Measurements from ENCODE around the gene FAM240A. TPM values are rescaled to one million over a fixed set of nuclear protein-coding genes. Genes with fewer than 3 reads are reported as not detected.

Gene FAM240A
- total RNA-seq, 1 donor from 2014 or later = not detected

DNA sequence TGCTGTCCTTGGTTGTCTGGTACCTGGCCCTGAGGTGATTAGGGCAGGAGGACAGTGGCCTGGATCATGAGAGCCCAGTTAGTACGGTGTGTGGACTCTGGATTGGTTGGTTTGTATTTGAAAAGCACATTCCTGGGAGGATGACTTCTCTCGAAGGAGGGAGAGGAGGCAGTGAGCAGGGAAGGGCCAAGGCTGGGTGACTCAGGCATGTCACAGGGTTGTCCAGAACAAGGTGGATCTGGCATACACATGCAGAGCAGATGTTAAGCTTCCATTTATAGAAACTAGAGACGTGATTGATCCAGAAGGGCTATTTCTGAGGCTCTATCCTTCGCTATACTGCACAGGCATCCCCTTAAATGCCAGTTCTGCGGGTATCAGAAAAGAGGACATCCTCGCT is 34.4 kb downstream of the FAM240A start:
- Histone ChIP-seq H3K9me3 (no peaks in the 10 kb centered on the region), H3K36me3 (no peaks in the 10 kb centered on the region), H3K4me3 (no peak overlapping the region), H3K27me3 (no peaks in the 10 kb centered on the region), H3K27ac (no peak overlapping the region), H3K4me1 (no peaks in the 10 kb centered on the region)
- no peak for DNase-seq (ENCODE audit: extremely low spot score in 2 of 2)
- intact Hi-C loops (cut with DNase I) = no loop called here
- TF ChIP-seq, protein P1, sequence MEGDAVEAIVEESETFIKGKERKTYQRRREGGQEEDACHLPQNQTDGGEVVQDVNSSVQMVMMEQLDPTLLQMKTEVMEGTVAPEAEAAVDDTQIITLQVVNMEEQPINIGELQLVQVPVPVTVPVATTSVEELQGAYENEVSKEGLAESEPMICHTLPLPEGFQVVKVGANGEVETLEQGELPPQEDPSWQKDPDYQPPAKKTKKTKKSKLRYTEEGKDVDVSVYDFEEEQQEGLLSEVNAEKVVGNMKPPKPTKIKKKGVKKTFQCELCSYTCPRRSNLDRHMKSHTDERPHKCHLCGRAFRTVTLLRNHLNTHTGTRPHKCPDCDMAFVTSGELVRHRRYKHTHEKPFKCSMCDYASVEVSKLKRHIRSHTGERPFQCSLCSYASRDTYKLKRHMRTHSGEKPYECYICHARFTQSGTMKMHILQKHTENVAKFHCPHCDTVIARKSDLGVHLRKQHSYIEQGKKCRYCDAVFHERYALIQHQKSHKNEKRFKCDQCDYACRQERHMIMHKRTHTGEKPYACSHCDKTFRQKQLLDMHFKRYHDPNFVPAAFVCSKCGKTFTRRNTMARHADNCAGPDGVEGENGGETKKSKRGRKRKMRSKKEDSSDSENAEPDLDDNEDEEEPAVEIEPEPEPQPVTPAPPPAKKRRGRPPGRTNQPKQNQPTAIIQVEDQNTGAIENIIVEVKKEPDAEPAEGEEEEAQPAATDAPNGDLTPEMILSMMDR (IDR thresholded peaks at IDR 0.05) = no peak
- no peak for TF ChIP-seq POLR2A (IDR thresholded peaks at IDR 0.05)
- TF ChIP-seq POLR2AphosphoS5 (IDR thresholded peaks at IDR 0.05; ENCODE audit: insufficient read depth in 1 of 2, low read depth in 1 of 2) = no peak

DNA sequence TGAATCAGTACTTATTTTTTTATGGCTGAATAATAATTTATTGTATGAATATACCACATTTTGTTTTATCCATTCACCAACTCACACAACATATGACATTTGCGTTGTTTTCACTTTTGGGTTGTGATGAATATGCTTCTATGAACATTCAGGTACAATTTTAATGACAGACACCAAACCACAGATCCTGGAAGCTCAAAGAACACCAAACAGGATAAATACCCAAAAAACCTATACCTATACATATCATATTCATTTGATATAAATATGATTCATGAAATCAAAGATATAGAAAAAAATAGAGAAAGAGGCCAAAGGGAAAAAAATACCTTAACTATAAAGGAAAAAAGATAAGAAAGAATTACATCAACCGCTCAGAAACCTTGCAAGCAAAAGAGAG is 35.8 kb downstream of the FAM240A start:
- Histone ChIP-seq H3K27ac (no peak overlapping the region), H3K4me3 (no peak overlapping the region), H3K36me3 (no peaks in the 10 kb centered on the region), H3K4me1 (no peaks in the 10 kb centered on the region), H3K27me3 (no peaks in the 10 kb centered on the region), H3K9me3 (no peaks in the 10 kb centered on the region)
- TF ChIP-seq POLR2AphosphoS5 (IDR thresholded peaks at IDR 0.05; ENCODE audit: insufficient read depth in 1 of 2, low read depth in 1 of 2) (no peak), POLR2A (IDR thresholded peaks at IDR 0.05) (no peak)
- TF ChIP-seq, protein P1 (IDR thresholded peaks at IDR 0.05) = no peak
- DNase-seq (ENCODE audit: extremely low spot score in 2 of 2) = no peak
- intact Hi-C loops (cut with DNase I) = no loop called here

DNA sequence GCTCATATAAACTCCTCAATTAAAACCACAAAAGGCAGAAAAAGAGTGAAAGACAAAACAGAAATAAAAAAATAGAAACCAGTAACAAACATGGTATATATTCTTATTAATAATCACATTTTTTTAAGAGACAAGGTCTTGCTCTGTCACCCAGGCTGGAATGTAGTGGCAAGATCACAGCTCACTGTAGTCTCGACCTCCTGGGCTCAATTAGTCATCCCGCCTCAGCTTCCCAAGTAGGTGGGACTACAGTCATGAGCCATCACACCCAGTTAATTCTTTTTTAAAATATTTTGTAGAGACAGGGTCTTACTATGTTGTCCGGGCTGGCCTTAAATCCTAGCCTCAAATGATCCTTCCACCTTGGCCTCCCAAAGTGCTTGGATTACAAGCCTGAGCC is 37.1 kb downstream of the FAM240A start:
- H3K4me1 ChIP-seq = no peaks in the 10 kb centered on the region
- no peaks in the 10 kb centered on the region for H3K27me3 ChIP-seq
- no peak overlapping the region for H3K4me3 ChIP-seq
- TF ChIP-seq POLR2AphosphoS5 (IDR thresholded peaks at IDR 0.05; ENCODE audit: insufficient read depth in 1 of 2, low read depth in 1 of 2) = no peak
- TF ChIP-seq POLR2A (IDR thresholded peaks at IDR 0.05) = no peak
- TF ChIP-seq, protein P1 (IDR thresholded peaks at IDR 0.05) = no peak
- no peaks in the 10 kb centered on the region for H3K36me3 ChIP-seq
- no peak for DNase-seq (ENCODE audit: extremely low spot score in 2 of 2)
- intact Hi-C loops (cut with DNase I) = no loop called here
- no peaks in the 10 kb centered on the region for H3K9me3 ChIP-seq
- H3K27ac ChIP-seq = no peak overlapping the region

DNA sequence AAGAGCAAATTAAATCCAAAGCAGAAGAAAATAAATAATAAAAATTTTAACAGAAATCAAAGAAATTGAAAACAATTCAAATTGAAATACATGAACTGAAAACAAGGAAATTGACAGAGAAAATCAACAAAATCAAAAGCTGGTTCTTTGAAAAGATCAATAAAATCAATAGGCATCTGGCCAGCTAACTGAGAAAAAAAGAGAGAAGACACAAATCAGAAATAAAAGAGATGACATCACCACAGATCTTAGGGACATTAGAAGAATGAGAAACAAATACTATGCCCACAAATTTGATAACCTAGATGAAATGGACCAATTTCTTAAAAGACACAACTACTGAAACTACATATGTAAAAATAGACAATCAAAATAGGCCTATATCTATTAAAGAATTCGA is 38.8 kb downstream of the FAM240A start:
- no peak overlapping the region for H3K4me3 ChIP-seq
- H3K36me3 ChIP-seq = no peaks in the 10 kb centered on the region
- intact Hi-C loops (cut with DNase I) = no loop called here
- no peaks in the 10 kb centered on the region for H3K4me1 ChIP-seq
- no peak for TF ChIP-seq POLR2AphosphoS5 (IDR thresholded peaks at IDR 0.05; ENCODE audit: insufficient read depth in 1 of 2, low read depth in 1 of 2)
- TF ChIP-seq POLR2A (IDR thresholded peaks at IDR 0.05) = no peak
- TF ChIP-seq, protein P1 (IDR thresholded peaks at IDR 0.05) = no peak
- DNase-seq (ENCODE audit: extremely low spot score in 2 of 2) = no peak
- no peak overlapping the region for H3K27ac ChIP-seq
- H3K27me3 ChIP-seq = no peaks in the 10 kb centered on the region
- no peaks in the 10 kb centered on the region for H3K9me3 ChIP-seq

DNA sequence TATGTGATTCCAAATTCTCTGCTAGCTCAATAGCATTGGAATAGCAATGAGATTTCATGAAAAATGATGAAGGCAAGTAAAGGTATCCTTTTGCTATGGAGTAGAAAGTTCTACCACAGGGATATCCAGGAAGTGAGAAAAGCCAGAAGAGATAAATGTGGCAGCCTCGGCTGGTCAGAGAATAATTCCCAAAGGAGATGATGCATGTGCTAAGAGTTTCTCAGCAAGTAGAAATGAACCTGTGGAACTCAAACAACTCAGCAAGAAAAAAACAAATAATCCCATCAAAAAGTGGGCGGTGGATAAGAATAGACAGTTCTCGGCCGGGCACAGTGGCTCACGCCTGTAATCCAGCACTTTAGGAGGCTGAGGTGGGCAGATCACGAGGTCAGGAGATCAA is 42.9 kb downstream of the FAM240A start:
- no peak for DNase-seq (ENCODE audit: extremely low spot score in 2 of 2)
- Histone ChIP-seq H3K9me3 (no peaks in the 10 kb centered on the region), H3K36me3 (no peaks in the 10 kb centered on the region), H3K27ac (no peak overlapping the region), H3K4me1 (peaks cover under 1% of the 10 kb centered on the region), H3K4me3 (no peak overlapping the region), H3K27me3 (no peaks in the 10 kb centered on the region)
- intact Hi-C loops (cut with DNase I) = no loop called here
- TF ChIP-seq POLR2A (IDR thresholded peaks at IDR 0.05) (no peak), POLR2AphosphoS5 (IDR thresholded peaks at IDR 0.05; ENCODE audit: insufficient read depth in 1 of 2, low read depth in 1 of 2) (no peak)
- TF ChIP-seq, protein P1 (IDR thresholded peaks at IDR 0.05) = no peak
